GM12878 (cell line): Measurements from ENCODE around the gene RABEP1.

Experiments
- CTCF ChIP-seq, 3 experiments: IDR thresholded peaks in 2 of 3; conservative IDR thresholded peaks in 1 of 3; 2 replicates each; pipeline ENCODE4 v1.5.1; 2011; ENCODE audit warnings: low read depth in 3 of 3, low read length in 3 of 3, mild to moderate bottlenecking in 3 of 3, control low read depth in 2 of 3, moderate library complexity in 2 of 3, inconsistent platforms in 1 of 3, mixed read lengths in 1 of 3; ENCODE audit not compliant: control insufficient read depth in 2 of 3, insufficient read depth in 1 of 3; ENCODE audit errors: extremely low read depth in 1 of 3
- E2F4 ChIP-seq: IDR thresholded peaks from 2 replicates; pipeline ENCODE4 v1.6.1; 2012; ENCODE audit warnings: low read depth, low read length, improper control_type of control experiment
- MAX ChIP-seq: IDR thresholded peaks from 2 replicates; pipeline ENCODE4 v1.6.1; 2012; ENCODE audit warnings: low read depth, low read length, improper control_type of control experiment
- NR2C1 ChIP-seq: fragments of 450-650 bp; IDR thresholded peaks from 2 replicates; pipeline ENCODE4 v1.6.1; 2017; ENCODE audit warnings: antibody characterized with exemption, mild to moderate bottlenecking, moderate library complexity
- SIX5 ChIP-seq: IDR thresholded peaks from 2 replicates; pipeline ENCODE4 v1.6.1; 2011; ENCODE audit warnings: mild to moderate bottlenecking, low read depth, low read length, moderate library complexity; ENCODE audit not compliant: severe bottlenecking

- TF ChIP-seq NR2C1: no peak
- no peak for TF ChIP-seq SIX5
- no peak for TF ChIP-seq MAX
- TF ChIP-seq E2F4: no peak
- TF ChIP-seq CTCF (IDR thresholded peaks at IDR 0.05 in 2 of 3, conservative IDR thresholded peaks at IDR 0.05 in 1 of 3; ENCODE audit: control insufficient read depth in 2 of 3, extremely low read depth in 1 of 3, insufficient read depth in 1 of 3, low read depth in 3 of 3, low read length in 3 of 3): no peak
Observed at GRCh38 chr17:5344914-5345313, 62.8 kb downstream of the RABEP1 start.
